ENCODE data around the gene DNAH6. TPM values are rescaled to one million over a fixed set of nuclear protein-coding genes. Genes with fewer than 3 reads are reported as not detected.

The DNAH6 gene
- total RNA-seq, 1 donor from 2014 or later: 6.3 TPM

- TF ChIP-seq, protein P1, sequence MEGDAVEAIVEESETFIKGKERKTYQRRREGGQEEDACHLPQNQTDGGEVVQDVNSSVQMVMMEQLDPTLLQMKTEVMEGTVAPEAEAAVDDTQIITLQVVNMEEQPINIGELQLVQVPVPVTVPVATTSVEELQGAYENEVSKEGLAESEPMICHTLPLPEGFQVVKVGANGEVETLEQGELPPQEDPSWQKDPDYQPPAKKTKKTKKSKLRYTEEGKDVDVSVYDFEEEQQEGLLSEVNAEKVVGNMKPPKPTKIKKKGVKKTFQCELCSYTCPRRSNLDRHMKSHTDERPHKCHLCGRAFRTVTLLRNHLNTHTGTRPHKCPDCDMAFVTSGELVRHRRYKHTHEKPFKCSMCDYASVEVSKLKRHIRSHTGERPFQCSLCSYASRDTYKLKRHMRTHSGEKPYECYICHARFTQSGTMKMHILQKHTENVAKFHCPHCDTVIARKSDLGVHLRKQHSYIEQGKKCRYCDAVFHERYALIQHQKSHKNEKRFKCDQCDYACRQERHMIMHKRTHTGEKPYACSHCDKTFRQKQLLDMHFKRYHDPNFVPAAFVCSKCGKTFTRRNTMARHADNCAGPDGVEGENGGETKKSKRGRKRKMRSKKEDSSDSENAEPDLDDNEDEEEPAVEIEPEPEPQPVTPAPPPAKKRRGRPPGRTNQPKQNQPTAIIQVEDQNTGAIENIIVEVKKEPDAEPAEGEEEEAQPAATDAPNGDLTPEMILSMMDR (IDR thresholded peaks at IDR 0.05): no peak
- Histone ChIP-seq H3K4me3 (no peak overlapping the region), H3K4me1 (no peaks in the 10 kb centered on the region), H3K36me3 (no peaks in the 10 kb centered on the region), H3K9me3 (no peaks in the 10 kb centered on the region), H3K27ac (no peak overlapping the region), H3K27me3 (ENCODE audit: low read depth) (no peaks in the 10 kb centered on the region)
- ATAC-seq (no peak), DNase-seq (no peak)
- intact Hi-C loops (cut with DNase I): no loop called here
Observed at GRCh38 chr2:84854850-84855249, 338.6 kb downstream of the DNAH6 start.

- Histone ChIP-seq H3K27me3 (ENCODE audit: low read depth) (no peaks in the 10 kb centered on the region), H3K36me3 (no peaks in the 10 kb centered on the region), H3K4me1 (no peaks in the 10 kb centered on the region), H3K27ac (no peak overlapping the region), H3K9me3 (no peaks in the 10 kb centered on the region), H3K4me3 (no peak overlapping the region)
- no peak for DNase-seq
- intact Hi-C loops (cut with DNase I): no loop called here
- TF ChIP-seq, protein P1 (IDR thresholded peaks at IDR 0.05): no peak
- ATAC-seq: no peak
Observed at GRCh38 chr2:84855731-84856130, 339.4 kb downstream of the DNAH6 start.

DNA sequence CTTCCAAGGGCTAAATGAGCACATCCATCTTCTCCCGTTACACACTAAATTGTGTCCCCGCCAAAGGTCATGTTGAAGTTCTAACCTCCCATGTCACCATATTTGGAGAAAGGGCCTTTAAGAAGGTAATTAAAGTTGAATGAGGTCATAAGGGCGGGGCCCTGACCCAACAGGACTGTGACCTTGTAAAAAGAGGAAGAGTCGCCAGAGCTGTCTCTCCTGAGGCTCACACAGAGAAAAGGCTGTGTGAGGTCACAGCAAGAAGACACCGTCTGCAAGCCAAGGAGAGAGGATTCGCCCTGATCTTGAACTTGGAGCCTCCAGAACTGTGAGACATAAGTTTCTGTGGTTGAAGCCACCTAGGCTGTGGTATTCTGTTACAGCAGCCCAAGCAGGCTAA lies 340.5 kb downstream of the DNAH6 start:
- H3K27me3 ChIP-seq (ENCODE audit: low read depth): no peaks in the 10 kb centered on the region

GRCh38 chr2:84857566-84857965 lies 341.3 kb downstream of the DNAH6 start:
- Histone ChIP-seq H3K4me3 (no peak overlapping the region), H3K27ac (no peak overlapping the region), H3K36me3 (no peaks in the 10 kb centered on the region), H3K9me3 (no peaks in the 10 kb centered on the region), H3K27me3 (ENCODE audit: low read depth) (no peaks in the 10 kb centered on the region), H3K4me1 (no peaks in the 10 kb centered on the region)
- no peak for DNase-seq
- intact Hi-C loops (cut with DNase I): no loop called here
- TF ChIP-seq, protein P1 (IDR thresholded peaks at IDR 0.05): no peak
- no peak for ATAC-seq

More for the DNA sequence above, 340.5 kb downstream of the DNAH6 start:
- Histone ChIP-seq H3K4me1 (no peaks in the 10 kb centered on the region), H3K36me3 (no peaks in the 10 kb centered on the region), H3K4me3 (no peak overlapping the region), H3K27ac (no peak overlapping the region), H3K9me3 (no peaks in the 10 kb centered on the region)
- intact Hi-C loops (cut with DNase I): no loop called here
- TF ChIP-seq, protein P1 (IDR thresholded peaks at IDR 0.05): no peak
- DNase-seq: no peak
- no peak for ATAC-seq

GRCh38 chr2:84858123-84858522 lies 341.8 kb downstream of the DNAH6 start:
- TF ChIP-seq, protein P1 (IDR thresholded peaks at IDR 0.05): no peak
- DNase-seq: no peak
- Histone ChIP-seq H3K4me3 (no peak overlapping the region), H3K9me3 (no peaks in the 10 kb centered on the region), H3K36me3 (no peaks in the 10 kb centered on the region), H3K27ac (no peak overlapping the region), H3K27me3 (ENCODE audit: low read depth) (no peaks in the 10 kb centered on the region), H3K4me1 (no peaks in the 10 kb centered on the region)
- ATAC-seq: no peak
- intact Hi-C loops (cut with DNase I): no loop called here

DNA sequence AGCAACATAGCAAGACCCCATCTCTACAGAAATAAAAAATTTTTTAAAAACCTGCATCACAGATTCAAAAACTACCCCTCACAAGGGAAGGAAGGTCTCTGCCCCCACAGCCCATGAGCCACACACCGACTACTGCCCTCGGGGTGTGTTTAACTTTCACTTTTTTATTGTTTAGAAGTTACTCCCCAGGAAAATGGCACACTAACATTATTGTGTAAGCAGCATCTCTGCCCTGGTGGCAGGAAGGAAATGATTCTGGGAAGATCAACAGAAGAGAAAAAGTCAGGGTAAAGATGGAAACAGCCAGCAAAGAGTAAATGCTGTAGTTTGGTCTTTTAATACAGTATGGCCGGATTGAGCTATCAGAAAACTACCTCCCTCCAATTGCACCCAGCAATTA lies 342.6 kb downstream of the DNAH6 start:
- intact Hi-C loops (cut with DNase I): no loop called here
- Histone ChIP-seq H3K36me3 (no peaks in the 10 kb centered on the region), H3K27ac (no peak overlapping the region), H3K4me1 (no peaks in the 10 kb centered on the region), H3K27me3 (ENCODE audit: low read depth) (no peaks in the 10 kb centered on the region), H3K9me3 (no peaks in the 10 kb centered on the region), H3K4me3 (no peak overlapping the region)
- TF ChIP-seq, protein P1 (IDR thresholded peaks at IDR 0.05): no peak
- no peak for ATAC-seq
- no peak for DNase-seq

Measured in lower lobe of right lung (tissue), 2 donors.